Activated CD4-positive, alpha-beta T cell treated with anti-CD3 and anti-CD28 coated beads for 24 hours (primary cell): ENCODE data around the gene RPL41.
A peak's percentile ranks its signal among the peaks of the same experiment; 100 is the strongest.
"Not testable (repeated sequence)": the region's sequence is repeated elsewhere in the genome, so short reads cannot be mapped to it uniquely, and the experiment has no call there.

Experiments used
- DNase-seq, 2 donors: peaks; one replicate each; pipeline ENCODE4 v3.0.0-alpha.2; 2020; ENCODE audit warnings: low read depth in 2 of 2

Gene RPL41

GRCh38 chr12:56116267-56117081, at the start of gene RPL41:
RPL41 (plus strand) TSS chr12:56116633.
- peak; percentile 90 to 92 for DNase-seq

- DNase-seq: no peak
These were observed 44.8 kb upstream of the RPL41 start for GRCh38 chr12:56071648-56072047.

GRCh38 chr12:56074396-56074795, 42.0 kb upstream of the RPL41 start:
- DNase-seq: no peak

- not testable (repeated sequence) for DNase-seq
These were observed 38.5 kb upstream of the RPL41 start for GRCh38 chr12:56077966-56078365.

- DNase-seq: no peak
These were observed 38.0 kb upstream of the RPL41 start for GRCh38 chr12:56078427-56078826.

GRCh38 chr12:56078931-56079722, 37.3 kb upstream of the RPL41 start:
- DNase-seq: peak; percentile 19 to 41

GRCh38 chr12:56079723-56080555, 36.5 kb upstream of the RPL41 start, which contains the start of gene ERBB3:
ERBB3 (plus strand) TSS chr12:56080165; CDS start chr12:56080301, 136 bp downstream.
- DNase-seq: peak; percentile 59 to 61

GRCh38 chr12:56080556-56081138, 35.8 kb upstream of the RPL41 start:
- no peak for DNase-seq

GRCh38 chr12:56081393-56082347, 34.8 kb upstream of the RPL41 start:
- DNase-seq: no peak

- no peak for DNase-seq
These were observed 34.1 kb upstream of the RPL41 start for GRCh38 chr12:56082382-56082781.

GRCh38 chr12:56082967-56083366, 33.5 kb upstream of the RPL41 start:
- no peak for DNase-seq

- DNase-seq: no peak
These were observed 31.4 kb upstream of the RPL41 start for GRCh38 chr12:56084958-56085543.

- no peak for DNase-seq
These were observed 30.3 kb upstream of the RPL41 start for GRCh38 chr12:56086096-56086495.

- no peak for DNase-seq
These were observed 29.8 kb upstream of the RPL41 start for GRCh38 chr12:56086608-56087007.

- no peak for DNase-seq
These were observed 29.2 kb upstream of the RPL41 start for GRCh38 chr12:56087220-56087619.

GRCh38 chr12:56097738-56098137, 18.7 kb upstream of the RPL41 start:
- no peak for DNase-seq

GRCh38 chr12:56098592-56098991, 17.8 kb upstream of the RPL41 start:
- no peak for DNase-seq

GRCh38 chr12:56099787-56100186, 16.6 kb upstream of the RPL41 start:
- no peak for DNase-seq

GRCh38 chr12:56101045-56101444, 15.4 kb upstream of the RPL41 start:
- DNase-seq: no peak

- no peak for DNase-seq
These were observed 13.8 kb upstream of the RPL41 start for GRCh38 chr12:56102683-56103065.
